Left forelimb (tissue), 1 donor: ENCODE data around the gene GADD45B.
"Not testable (repeated sequence)": the region's sequence is repeated elsewhere in the genome, so short reads cannot be mapped to it uniquely, and the experiment has no call there.

Experiments used
- DNase-seq: peaks from one replicate; pipeline ENCODE4 v3.0.0-alpha.2; 2018; ENCODE audit warnings: low spot score

Gene GADD45B

DNA sequence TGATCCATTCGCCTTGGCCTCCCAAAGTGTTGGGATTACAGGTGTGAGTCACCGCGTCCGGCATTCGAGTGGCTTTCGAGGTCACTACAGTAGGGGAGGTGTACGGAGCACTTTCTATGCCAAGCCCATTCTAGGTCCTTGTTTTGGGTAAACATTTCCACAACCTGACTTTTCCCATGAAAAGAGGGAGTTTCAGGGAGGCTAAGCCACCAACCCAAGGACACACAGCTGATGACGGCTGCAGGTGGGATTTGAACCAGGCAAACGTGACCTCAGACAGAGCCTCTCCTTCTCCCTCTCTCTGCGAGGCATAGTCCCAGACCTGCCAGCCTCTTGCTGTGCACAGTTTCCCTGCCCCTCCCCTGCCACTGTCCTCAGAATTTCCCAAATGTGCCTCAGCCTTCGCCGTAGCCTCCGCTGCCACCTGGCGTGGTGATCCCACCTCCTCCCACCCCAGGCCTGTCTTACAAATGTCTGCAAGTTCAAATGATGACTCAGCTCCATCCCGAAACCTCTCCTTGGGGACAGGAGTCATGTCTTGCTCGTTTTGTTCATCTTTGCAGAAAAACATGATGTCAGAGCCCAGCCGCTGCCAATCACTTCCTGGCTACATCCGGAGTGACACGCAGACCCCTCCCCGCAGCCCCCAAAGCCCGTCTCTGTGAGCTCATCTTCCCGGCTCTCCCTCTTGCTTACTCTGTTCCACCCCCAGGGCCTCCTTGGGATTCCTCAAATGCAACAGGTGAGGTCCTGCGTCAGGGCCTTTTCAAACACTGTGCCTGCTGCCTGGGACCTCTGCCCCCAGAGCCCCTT, 6.6 kb upstream of the GADD45B start:
- no peak for DNase-seq

DNA sequence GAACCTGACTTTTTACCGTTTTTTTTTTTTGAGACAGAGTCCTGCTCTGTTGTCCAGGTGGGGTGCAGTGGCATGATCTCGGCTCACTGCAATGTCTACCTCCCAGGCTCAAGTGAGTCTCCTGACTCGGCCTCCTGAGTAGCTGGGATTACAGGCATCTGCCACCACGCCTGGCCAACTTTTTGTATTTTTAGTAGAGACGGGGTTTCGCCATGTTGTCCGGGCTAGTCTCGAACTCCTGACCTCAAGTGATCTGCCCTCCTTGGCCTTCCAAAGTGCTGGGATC, 6.1 kb upstream of the GADD45B start:
- not testable (repeated sequence) for DNase-seq

- peak; percentile 90 for DNase-seq
Observed at GRCh38 chr19:2474232-2475017, 1.5 kb upstream of the GADD45B start.

DNA sequence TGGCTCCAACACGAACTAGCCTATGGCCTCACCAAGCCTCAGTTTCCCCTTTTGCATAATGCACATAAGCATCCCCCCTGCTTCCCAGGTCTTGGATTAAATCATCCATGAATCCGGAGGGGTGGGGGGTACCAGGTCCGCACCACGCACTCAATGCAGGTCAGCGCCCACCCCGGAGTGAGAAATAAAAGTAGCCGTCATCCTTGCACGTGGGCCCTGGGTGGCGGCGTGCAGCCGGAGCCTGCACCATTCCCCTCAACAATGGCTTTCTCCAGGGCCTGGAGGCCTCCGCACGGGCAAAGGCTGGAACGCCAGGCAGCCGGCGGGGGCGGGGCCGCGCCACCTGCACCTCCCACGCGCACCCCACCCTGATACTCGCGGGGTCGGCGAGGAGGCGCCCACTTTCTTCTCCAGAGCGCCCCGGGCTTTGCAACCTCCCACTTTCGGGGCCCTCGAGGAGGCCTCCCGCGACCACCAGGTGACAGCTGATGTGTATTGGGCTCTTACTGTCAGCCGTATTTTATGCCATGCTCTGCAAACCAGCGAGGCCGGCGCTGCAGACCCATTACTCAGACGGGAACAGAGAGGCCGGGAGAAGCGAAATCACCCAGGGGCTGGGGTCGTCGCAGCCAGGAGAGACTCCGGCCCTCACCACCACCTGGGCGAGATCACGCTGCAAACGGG, 767 bp upstream of the GADD45B start:
- DNase-seq, result no peak

DNA sequence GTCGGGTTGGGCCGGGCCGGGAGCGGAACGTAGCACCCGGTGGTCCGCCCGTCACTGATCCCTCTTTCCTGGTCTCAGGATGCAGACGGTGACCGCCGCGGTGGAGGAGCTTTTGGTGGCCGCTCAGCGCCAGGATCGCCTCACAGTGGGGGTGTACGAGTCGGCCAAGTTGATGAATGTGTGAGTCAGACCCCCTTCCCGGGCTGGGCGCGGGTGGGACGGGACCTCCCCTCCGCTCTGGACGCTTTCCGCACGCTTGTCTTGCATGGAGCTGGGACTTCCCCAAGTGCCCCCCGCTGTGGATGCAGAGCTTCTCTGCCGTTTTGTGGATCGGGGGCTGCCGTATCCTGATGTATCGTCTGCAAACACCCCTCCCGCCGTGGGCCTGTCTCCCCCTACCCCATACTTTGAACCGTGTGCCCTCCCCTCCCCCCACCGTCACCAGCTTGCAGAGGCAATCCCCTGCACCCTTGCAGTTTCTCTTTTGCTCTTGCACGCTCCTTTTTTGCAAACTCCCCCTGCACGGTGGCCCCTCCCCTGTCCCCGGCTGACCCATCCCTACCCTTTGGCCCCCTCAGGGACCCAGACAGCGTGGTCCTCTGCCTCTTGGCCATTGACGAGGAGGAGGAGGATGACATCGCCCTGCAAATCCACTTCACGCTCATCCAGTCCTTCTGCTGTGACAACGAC, 669 bp downstream of the GADD45B start:
- no peak for DNase-seq

DNA sequence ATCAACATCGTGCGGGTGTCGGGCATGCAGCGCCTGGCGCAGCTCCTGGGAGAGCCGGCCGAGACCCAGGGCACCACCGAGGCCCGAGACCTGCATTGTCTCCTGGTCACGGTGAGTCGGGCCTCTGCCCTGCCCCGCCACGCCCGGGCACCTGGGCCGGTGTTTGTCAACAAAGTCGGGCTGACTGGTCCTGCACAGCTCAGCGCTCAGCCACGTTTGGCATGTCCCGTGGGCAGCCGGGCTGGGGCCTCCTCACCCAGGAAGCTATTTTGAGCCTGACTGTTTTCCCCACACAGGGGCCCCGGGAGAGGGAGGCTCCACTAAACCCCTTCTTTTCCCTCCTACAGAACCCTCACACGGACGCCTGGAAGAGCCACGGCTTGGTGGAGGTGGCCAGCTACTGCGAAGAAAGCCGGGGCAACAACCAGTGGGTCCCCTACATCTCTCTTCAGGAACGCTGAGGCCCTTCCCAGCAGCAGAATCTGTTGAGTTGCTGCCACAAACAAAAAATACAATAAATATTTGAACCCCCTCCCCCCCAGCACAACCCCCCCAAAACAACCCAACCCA, 1.3 kb downstream of the GADD45B start:
- no peak for DNase-seq

DNA sequence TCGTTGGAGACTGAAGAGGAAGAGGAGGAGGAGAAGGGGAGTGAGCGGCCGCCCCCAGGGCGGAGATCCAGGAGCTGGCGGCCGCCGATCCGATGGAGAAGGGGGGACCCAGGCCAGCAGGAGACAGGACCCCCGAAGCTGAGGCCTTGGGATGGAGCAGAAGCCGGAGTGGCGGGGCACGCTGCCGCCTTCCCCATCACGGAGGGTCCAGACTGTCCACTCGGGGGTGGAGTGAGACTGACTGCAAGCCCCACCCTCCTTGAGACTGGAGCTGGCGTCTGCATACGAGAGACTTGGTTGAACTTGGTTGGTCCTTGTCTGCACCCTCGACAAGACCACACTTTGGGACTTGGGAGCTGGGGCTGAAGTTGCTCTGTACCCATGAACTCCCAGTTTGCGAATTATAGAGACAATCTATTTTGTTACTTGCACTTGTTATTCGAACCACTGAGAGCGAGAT, 1.8 kb downstream of the GADD45B start:
- DNase-seq, result no peak

- DNase-seq, result no peak
Observed at GRCh38 chr19:2478278-2478755, 2.4 kb downstream of the GADD45B start.

- peak; percentile 84 for DNase-seq
Observed at GRCh38 chr19:2478756-2479555, 3.0 kb downstream of the GADD45B start.

DNA sequence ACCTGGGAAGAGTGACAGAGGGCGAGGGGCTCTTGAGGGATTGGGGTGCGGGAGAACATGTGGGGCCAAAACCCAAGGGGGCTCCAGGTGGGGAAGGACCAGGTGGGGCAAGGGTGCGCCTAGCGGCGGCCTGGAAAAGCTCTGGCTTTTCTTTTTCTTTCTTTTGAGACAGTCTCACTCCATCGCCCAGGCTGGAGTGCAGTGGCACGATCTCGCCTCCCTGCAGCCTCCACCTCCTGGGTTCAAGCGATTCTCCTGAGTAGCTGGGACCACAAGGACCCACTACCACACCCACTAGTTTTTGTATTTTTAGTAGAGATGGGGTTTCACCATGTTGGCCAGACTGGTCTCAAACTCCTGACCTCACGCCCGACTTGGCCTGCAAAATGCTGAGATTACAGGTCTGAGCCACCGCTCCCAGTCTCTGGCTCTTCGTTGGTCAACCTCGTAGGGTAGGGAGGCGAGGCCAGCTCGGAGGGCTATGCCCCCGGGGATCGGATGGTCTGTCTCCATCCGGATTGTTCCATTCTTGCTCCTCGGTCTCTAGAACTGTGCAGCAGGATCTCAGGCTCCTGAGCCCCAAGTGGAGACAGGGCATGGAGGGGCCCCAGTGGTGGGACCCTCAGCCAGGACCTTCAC, 3.7 kb downstream of the GADD45B start:
- no peak for DNase-seq

GRCh38 chr19:2481466-2481865, 5.5 kb downstream of the GADD45B start:
- no peak for DNase-seq

- no peak for DNase-seq
Observed at GRCh38 chr19:2482354-2483038, 6.6 kb downstream of the GADD45B start.

DNA sequence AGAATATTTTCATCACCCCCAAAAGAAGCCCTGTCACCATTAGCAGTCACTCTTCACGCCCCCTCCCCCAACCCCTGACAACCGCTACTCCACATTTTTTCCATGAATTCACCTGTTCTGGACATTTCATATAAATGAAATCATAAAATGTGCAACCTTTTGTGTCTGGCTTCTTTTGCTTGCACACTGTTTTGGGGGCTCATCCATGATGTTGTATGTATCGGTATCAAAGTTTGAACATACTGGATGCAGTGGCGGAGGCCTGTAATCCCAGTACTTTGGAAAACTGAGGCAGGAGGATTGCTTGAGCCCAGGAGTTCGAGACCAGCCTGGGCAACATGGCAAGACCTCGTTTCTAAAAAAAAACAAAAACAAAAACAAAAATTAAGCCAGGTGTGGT, 7.2 kb downstream of the GADD45B start:
- DNase-seq, result no peak

DNA sequence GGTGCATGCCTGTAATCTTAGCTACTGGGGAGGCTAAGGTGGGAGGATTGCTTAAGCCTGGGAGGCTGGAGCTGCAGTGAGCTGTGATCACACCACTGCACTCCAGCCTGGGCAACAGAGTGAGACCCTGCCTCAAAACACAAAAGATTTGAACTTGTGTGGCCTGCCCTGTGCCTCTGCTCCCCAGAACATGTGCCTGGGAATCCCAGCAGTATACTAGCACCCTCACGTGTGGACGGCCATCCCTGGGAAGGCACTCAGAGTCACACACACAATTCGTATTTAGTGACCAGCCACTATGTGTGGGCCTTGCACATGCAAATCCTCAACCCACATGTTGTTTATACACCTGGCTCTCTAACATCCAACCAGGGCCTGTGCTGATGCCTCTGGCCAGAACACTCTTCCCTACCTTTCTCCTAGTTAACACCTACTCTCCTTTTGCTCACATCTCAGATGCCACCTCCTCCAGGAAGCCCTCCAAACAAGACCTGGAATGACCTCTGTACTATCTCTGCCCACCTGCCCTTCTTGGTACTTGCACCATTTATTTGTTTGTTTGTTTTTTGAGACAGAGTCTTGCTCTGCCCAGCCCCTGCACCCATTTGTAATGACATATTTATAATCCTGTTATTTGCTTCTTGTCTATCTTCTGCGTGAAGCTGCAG, 7.7 kb downstream of the GADD45B start:
- DNase-seq, result no peak

DNA sequence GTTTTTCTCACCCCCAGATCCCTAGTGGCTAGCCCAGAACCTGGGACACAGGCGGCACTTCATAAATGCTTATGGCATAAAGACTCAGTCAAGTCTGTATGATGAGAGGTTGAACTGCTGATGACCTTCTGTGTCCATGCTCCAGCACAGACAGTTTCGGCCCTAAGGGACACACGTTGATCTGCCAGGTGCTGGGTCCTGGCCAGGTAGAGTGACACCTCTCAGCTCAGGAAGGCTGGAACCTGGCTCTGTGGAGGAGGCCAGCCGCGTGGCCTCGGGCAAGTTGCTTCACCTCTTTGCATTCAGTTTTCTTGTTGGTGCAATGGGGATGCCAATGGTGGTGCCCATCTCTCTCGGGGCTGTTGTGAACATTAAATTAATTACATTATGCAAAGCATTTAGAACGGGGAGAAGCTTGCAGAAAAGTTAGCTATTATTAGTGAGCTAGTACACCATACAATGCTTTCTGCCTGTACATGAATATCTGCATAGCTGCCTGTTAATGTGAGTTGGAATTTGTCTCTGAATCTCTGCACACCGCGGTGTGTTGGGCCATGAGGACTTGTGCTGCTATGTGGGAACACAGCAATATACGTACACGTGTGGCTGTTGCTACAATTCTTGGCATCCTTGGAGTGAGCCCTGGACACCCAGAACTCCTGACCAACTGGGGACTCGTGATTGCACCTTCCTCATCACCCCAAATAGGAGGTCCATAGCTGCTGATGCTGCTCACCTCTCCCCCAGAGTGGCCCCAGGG, 8.4 kb downstream of the GADD45B start:
- DNase-seq, result no peak

DNA sequence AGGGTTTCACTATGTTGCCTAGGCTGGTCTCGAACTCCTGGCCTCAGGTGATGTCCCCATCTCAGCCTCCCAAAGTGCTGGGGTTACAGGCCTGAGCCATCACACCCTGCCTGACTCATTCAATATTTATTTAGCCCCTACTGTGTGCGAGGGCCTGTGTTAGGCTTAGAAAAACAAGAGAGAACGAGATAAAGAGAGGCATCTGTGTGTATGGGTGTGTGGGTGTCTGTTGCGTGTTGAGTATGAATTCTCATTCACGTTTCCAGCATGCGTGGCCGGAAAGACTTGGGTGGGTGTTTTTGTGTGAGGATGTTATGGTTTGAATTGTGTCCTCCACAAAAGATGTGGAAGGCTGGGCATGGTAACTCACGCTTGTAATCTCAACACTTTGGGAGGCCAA, 9.5 kb downstream of the GADD45B start:
- DNase-seq, result no peak

DNA sequence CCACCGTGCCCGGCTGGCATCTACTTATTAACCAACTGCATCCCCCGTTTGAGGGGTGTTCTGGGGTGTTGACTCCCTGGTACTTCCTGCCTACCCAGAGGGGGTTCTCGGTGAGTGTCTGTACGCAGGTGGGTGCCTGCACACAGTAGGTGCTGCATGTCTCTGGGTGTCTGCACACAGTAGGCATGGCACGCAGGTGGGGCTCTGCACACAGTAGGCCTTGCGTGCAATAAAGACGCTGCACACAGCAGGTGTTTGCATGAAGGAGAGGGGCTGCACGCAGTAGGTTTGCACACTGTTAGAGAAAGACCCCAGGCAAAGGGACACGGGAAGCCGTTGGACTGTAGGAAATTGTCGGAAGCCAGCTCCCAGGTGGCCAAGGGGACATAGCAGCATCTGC, 11.2 kb downstream of the GADD45B start:
- DNase-seq, result no peak

GRCh38 chr19:2487842-2488241, 11.9 kb downstream of the GADD45B start:
- no peak for DNase-seq
